SK-N-DZ (cell line): Measurements from ENCODE around the gene DDX1.
"Not testable (repeated sequence)": the region's sequence is repeated elsewhere in the genome, so short reads cannot be mapped to it uniquely, and the experiment has no call there.

Experiments
- DNase-seq: peaks from one replicate; pipeline ENCODE4 v3.0.0-alpha.2; 2015; ENCODE audit warnings: low spot score

The DDX1 gene

DNA sequence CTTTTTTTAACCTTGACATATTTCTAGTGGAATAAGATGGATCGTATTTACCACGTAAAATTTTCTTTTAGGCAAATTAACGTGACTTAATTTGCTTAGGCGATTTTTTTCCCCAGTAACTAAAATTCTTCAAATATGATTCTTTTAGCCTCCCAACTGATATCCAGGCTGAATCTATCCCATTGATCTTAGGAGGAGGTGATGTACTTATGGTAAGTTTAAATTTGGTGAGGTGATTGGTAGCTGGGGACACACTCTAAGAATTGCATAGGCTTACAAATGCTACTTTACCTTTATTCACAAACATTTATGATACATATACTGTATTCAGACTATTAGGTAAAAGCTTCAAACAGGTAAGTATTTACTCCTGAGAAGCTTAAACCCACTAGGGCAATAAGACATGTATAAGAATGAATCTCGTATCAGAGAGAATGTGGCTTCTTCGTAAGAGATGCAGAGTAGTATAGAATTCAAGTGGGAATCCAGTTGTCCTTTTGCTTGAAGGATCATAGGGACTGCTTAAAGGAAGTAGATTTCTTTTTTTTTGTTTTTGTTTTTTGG lies 3.8 kb downstream of the DDX1 start:
- peak; percentile 93 for DNase-seq

DNA sequence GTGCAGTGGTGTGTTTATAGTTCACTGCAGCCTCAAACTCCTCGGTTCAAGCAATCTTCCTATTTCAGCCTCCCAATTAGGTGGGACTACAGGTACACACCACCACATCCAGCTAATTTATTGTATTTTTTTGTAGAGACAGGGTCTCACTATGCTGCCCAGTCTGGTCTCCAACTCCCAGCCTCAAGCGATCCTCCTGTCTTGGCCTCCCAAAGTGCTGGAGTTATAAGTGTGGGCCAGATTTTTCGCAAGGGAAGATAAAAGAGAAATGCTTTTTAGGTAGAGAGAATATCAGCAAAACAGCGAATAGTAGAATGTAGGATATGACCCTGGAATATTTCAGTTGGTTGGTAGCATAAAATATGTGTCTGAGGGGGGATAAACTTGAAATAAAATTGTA lies 4.3 kb downstream of the DDX1 start:
- peak; percentile 93 for DNase-seq

DNA sequence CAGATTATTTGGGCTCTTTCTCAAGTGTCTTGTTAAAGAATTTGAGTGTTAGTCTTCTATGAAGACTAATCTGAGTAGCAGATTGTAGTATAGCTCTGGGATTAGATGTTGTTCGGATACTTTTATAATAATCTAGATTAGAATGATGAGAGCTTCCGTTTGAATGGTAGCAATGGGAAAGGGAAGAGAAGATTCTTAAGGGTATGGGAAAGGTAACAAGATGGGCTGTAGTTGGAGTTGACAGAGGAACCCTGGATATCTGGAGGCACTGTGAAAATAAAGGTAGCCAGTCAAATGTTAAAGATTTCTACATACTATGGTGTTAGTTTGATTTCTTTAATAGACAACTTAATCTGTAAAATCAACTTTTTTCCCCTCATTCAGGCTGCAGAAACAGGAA lies 4.7 kb downstream of the DDX1 start:
- peak; percentile 93 for DNase-seq

DNA sequence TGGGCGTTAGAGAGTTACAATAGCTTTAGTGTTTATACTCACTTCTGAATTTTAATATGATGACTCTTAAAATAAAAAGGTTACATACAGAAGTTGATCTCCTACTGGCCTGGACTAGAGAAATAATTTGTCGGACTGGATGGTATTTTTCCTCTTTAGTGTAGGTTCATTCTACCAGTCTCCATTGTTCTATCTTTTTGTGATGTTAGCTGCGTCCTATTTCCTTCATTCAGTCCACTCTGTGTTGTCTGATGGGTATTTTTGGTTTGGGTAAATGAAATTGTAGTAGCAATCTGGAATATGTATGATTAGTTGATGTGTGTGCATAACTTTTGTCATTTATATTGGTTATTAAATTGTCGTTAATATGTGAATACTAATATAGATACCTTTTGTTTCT lies 5.3 kb downstream of the DDX1 start:
- DNase-seq, result peak; percentile 93

DNA sequence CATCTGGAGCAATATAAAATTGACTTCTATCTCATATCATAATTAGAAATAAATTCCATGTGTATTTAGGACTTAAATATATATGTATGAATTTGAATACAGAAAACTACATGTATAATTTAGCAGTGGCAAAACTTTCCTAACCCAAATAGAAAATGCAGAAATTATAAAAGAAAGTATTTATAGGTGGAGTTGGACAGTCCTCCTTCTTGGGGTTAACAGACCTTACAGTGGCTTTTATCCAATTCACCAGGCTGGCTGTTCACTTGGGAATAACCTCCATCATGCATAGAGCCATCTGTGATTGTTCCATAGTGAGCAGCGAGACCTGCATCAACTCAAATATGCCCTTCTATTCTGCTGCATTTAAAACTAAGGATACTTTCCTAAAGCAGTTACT lies 8.3 kb downstream of the DDX1 start:
- DNase-seq, result peak; percentile 93

DNA sequence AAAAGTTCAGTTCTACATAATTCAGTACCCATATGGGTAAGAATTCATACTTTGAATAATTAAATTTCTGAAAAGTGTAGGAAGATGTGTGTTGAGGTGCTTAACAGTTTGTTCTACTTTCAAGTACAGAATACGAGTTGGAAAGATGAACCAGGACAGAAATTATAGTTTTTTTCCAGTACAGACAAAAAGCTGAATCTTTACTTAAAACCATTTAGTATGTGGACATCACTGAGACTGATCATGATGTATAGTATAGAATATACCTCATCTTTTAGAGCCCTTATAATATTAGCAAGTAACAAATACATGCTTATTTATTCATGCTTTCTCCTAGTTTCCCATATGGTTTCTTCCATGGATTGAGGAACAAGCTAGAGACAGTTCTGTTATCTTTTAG lies 10.0 kb downstream of the DDX1 start:
- DNase-seq, result peak; percentile 92

DNA sequence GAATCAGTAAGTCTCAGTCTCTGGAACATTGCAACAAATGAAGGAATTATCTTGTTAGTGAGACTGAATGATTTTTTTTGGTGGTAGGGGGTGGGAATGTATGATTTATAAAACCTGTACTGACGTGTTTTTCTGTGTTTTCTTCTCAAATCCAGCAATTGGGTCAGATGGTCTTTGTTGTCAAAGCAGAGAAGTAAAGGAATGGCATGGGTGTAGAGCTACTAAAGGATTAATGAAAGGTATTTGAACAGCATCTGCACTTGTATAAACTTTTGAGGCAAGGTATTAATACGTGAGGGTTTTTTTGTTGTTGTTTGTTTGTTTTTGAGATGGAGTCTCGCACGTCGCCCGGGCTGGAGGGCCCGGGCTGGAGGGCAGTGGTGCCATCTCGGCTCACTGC lies 10.7 kb downstream of the DDX1 start:
- peak; percentile 93 for DNase-seq

DNA sequence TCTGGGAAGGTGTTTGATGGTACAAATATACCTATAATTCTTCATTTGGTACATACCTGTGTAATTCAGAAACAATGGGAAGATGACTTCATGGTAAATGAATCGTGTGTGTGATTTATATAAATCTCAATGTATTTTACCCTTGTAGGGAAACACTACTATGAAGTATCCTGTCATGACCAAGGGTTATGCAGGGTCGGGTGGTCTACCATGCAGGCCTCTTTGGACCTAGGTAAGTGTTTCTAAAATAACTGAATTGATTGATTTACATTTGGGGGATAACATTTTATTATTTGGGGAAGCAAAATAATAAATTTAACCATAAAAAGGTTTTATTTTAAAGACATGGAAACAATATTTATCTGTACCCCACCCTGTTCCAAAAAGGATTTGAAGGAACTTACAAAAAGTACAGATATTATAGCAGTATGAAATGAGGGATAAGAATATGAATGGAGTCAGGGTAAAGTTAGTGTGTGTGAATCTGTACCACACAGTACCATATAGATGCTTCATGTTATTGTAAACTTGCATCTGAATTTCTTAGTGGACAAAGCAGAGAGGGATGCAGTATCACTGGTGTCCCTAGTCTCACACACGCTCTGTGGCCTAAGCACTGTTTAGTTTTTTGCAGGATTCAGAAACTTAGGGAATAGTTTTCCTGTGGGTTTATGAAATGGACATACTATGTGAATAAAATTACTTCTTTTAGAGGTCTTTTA lies 11.5 kb downstream of the DDX1 start:
- peak; percentile 92 for DNase-seq

DNA sequence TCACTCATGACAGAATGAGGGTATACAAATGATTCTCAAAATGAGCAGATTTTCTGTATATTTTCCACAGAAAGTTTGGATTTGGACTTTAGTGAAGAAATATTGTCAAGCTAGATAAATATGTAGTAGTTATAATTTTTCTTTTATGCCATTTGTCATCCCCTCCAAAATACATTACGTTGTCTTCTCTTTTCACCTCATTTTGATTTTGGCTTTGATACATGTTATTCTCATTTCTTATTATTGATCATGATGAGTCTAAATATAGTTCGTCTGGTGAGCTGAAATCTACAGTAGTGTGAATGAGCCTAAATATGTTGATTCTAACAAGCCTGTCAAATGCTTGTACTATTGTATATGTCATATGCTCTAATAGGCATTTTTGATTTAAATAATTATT lies 12.3 kb downstream of the DDX1 start:
- DNase-seq, result peak; percentile 91

DNA sequence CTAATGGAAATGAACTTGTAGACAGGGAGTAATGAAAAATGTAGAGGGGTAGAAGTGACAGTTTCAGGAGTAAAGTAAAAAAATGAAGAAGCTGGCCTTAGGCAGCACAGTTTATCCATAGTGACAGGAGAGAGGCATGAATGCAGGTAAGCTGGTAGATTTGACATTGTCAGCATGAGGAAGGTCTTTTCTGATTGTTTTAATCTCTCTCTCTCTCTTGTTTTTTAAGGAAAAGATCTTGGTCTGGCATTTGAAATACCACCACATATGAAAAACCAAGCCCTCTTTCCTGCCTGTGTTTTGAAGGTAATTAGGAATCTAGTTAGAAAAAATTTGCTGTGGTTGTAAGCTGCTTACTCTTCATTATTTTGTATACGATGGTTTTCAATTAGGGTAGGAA lies 14.1 kb downstream of the DDX1 start:
- peak; percentile 92 for DNase-seq

DNA sequence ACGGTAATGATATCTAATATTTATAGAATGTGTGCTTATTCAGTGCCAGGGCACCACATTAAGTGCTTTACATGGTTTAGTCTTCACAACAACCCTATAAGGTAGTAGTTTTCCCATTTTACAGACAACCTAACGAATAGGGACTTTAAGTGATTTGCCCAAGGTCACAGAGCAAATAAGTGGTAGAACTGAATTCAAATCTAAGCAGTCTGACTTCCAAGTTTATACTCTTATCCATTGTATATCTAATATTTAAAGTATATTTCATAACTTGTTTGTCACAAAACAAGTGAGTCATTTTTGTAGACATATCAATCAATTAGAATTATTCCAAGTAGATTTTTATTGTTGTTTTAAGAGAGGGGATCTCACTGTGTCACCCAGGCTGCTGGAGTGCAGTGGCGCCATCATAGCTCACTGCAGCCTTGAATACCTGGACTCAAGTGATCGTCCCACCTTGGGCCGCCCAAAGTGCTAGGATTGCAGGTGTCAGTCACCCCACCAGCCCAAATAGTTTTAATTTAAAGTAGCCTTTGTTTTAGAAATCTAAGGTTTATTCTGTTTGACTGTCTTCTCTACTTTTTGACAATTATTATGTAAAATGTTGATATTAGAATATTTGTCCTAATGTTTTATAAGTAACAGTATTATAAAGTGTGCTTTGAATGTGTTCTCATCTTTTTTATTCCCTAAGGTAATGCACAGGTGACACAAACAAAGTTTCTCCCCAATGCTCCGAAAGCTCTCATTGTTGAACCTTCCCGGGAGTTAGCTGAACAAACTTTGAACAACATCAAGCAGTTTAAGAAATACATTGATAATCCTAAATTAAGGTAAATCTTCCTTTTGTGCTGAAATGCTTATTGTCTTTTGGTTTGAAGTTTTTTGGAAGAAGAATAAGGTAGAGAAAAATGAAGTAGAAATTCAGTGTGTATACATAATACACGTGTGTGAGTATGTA lies 15.1 kb downstream of the DDX1 start:
- DNase-seq, result peak; percentile 92

DNA sequence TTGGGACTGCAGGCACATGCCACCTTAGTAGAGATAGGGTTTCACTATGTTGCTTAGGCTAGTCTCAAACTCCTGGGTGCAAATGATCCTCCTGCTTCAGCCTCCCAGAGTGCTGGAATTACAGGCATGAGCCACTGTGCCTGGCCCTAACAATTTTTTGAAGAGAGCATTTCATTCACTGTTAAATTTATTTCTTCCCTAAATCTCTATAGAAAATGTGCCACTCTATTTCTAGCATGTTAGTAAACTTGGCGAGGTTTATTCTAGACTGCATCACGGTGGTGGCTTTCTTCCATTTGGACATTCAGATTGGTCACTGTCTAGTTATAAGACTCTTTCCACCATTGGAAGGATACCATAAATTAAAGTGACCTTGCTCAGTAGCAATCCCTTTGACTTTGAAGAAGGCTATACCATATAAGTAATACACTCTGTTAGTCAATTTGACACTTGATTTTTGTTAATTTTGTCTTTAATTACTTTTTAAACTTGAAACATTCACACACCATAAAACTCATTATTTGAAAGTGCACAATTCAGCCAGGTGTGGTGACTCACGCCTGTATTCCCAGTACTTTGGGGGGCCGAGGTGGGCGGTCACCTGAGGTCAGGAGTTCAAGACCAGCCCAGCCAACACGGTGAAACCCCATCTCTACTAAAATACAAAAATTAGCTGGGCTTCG lies 16.2 kb downstream of the DDX1 start:
- peak; percentile 92 for DNase-seq

DNA sequence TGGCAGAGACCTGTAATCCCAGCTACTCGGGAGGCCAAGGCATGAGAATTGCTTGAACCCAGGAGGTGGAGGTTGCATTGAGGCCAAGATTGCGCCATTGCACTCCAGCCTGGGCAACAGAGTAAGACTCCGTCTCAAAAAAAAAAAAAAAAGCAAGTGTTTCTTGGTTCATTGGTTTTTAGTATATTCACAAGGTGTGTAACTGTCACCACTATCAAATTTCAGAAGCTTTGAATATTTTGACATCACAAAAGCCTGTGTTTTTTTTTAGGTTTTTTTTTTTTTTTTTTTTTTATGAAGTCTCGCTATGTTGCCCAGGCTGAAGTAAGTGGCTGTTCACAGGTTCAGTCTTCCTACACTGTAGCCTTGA lies 16.7 kb downstream of the DDX1 start:
- peak; percentile 90 for DNase-seq

DNA sequence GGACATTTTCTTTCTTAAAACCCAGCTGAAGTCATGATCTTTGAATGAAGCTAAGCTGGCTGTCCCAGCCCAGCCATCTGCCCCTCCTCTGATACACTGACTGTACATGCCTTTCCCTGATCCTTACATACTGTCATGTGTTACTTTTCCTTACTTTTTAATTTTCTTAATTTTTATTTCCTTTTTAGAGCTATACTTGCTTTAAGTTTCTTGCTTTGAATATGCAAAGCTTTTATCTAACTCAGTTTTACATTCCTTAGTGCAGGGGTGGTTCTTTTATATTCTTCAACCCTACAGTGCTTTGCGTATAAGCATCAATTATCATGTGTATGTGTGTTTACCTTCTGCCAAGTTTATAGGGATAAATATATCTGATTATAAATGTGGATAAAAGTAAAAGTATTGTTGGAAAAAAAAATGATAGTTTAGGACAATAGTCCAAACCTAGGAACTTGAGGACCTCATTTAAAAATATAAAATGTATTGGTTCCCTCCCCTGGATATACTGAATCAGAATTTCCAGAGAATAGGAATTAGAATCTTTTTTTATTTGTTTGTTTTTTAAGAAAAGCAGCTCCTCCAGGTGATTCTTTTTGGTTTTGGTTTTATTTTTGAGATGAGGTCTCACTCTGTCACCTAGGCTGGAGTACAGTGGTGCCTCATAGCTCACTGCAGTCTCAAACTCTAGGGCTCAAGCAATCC lies 17.8 kb downstream of the DDX1 start:
- DNase-seq, result peak; percentile 90

DNA sequence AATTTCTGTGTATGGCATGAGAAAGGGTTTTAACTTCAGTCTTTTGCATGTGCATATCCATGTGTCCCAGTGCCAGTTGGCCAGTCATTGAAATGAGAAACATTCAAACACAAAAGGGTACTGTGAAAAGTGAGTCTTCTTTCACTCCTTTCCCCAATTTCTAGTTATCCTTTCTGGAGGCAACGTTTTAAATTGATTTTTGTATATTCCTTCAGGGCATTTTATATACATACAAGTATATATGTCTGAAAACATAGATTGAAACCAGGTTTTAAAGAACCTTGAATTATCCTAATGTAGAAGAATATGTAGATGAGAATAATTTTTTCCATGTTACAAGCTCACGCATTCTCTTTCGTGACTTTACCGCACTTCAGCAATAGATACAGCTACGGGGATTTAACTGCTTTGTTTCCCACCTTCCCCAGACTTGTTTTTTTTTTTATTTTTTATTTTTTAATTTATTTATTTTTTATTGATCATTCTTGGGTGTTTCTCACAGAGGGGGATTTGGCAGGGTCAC lies 18.8 kb downstream of the DDX1 start:
- peak; percentile 92 for DNase-seq

DNA sequence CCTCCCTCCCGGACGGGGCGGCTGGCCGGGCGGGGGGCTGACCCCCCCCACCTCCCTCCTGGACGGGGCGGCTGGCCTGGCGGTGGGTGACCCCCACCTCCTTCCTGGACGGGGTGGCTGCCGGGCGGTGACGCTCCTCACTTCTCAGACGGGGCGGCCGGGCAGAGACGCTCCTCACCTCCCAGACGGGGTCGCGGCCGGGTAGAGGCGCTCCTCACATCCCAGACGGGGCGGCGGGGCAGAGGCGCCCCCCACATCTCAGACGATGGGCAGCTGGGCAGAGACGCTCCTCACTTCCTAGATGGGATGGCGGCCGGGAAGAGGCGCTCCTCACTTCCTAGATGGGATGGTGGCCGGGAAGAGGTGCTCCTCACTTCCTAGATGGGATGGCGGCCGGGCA lies 20.4 kb downstream of the DDX1 start:
- not testable (repeated sequence) for DNase-seq

DNA sequence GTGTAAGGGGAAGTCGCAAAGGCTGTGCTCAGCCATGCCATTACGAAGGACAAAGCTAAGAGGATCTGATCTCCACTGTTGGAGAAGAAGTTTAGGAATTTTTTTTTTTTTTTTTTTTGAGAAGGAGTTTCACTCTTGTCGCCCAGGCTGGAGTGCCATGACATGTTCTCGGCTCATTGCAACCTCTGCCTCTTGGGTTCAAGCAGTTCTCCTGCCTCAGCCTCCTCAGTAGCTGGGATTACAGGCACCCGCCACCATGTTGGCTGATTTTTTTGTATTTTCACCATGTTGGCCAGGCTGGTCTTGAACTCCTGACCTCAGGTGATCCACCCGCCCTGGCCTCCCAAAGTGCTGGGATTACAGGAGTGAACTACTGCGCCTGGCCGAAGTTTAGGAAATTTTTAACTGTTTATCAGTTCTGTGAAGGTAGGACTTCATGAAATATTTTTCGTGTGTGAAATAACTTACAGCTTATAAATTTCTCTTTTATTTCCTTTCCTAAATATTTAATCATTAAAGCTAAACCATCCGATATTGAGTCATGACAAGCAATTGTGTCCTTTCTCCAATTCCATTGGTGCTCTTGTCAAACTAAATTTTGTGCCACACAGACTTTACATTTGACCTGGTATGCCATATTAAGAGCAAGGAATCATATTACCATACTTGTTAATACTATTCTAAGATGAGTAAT lies 22.2 kb downstream of the DDX1 start:
- peak; percentile 91 for DNase-seq

DNA sequence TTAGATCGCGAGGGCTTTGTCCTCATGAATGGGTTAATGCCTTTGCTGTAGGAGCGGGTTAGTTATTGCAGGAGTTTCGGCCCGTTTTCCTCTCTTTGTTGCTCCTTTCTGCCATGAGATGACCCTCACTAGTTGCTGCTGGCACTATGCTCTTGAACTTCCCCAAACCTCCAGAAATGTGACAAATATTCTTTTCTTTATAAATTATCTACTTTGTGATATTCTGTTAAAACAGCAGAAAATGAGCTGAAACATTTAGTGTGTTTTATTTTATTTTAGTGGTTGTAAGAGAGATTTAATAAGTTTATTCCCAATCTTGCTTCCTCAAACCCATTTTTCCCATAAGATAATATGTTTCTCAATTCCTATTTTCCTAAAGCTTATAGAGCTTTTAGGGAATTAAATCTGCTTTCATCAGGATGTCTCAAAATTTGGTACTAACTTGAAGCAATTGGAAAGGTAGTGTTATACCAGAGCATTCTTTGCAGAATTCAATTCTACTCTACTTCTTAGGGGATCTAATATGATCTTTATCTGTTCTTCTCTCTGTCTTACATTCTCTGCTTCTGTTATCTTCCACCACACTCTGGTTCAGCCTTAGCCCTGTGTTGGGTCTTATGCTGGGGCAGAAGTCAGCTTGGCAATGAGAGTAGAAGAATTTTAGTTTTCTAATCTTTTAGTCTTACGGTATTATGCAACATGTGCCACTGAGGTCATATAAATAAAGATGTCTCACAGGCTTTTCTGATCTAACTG lies 23.1 kb downstream of the DDX1 start:
- peak; percentile 91 for DNase-seq

DNA sequence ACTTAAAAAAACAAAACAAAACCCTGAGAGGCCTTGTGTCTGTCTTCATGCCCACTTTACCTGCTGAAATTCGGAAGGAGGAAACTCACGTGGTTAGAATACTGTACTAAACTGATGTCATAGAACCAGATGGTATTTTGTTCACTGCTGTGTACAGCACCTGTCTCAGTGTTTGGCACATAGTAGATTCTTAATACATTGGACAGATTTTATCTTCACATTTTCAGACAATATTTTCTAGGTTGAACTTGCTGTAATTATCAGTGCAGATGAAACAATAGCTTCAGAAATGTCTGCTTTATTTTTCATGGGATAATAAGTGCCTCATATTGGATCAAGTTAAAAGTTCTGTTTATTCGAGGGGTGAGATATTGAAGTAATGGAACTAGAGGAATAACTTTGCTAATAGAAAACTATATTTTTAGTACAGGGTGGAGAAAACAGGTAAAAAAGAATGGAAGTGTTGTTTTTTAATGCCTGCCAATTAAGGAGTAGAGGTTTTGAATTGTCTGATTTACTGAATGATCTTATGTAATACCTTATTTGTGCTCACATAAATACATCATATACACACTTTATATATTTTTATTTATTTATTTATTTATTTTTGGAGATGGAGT lies 23.7 kb downstream of the DDX1 start:
- DNase-seq, result peak; percentile 91
